HG02970 (cell line): ENCODE data around the gene LY9.

Source experiments
- ATAC-seq: cut with Tn5 transposase; IDR thresholded peaks from one replicate; pipeline ENCODE4 v1.9.1; 2021; ENCODE audit warnings: mild to moderate bottlenecking, moderate library complexity, moderate number of reproducible peaks; ENCODE audit not compliant: unreplicated experiment, low FRiP score

The LY9 gene

GRCh38 chr1:160800142-160800541 lies 4.2 kb downstream of the LY9 start:
- no peak for ATAC-seq

GRCh38 chr1:160800645-160801408 lies 4.9 kb downstream of the LY9 start:
- ATAC-seq: no peak

- ATAC-seq: no peak
Measured at GRCh38 chr1:160801836-160802580, 6.0 kb downstream of the LY9 start.

- ATAC-seq: no peak
Measured at GRCh38 chr1:160806109-160806665, 10.2 kb downstream of the LY9 start.

- no peak for ATAC-seq
Measured at GRCh38 chr1:160806784-160807183, 10.8 kb downstream of the LY9 start.

- ATAC-seq: no peak
Measured at GRCh38 chr1:160807247-160807646, 11.3 kb downstream of the LY9 start.

GRCh38 chr1:160807738-160808137 lies 11.8 kb downstream of the LY9 start:
- ATAC-seq: no peak

- ATAC-seq: no peak
Measured at GRCh38 chr1:160808289-160808688, 12.3 kb downstream of the LY9 start.

GRCh38 chr1:160810486-160810885 lies 14.5 kb downstream of the LY9 start:
- no peak for ATAC-seq

- ATAC-seq: no peak
Measured at GRCh38 chr1:160811147-160811546, 15.2 kb downstream of the LY9 start.

- ATAC-seq: no peak
Measured at GRCh38 chr1:160813215-160813614, 17.2 kb downstream of the LY9 start.

GRCh38 chr1:160814316-160814715 lies 18.3 kb downstream of the LY9 start:
- ATAC-seq: no peak

GRCh38 chr1:160814856-160815255 lies 18.9 kb downstream of the LY9 start:
- no peak for ATAC-seq

- no peak for ATAC-seq
Measured at GRCh38 chr1:160818207-160818937, 22.4 kb downstream of the LY9 start.

- ATAC-seq: no peak
Measured at GRCh38 chr1:160819186-160819585, 23.2 kb downstream of the LY9 start.

GRCh38 chr1:160821627-160822026 lies 25.7 kb downstream of the LY9 start:
- ATAC-seq: no peak

- no peak for ATAC-seq
Measured at GRCh38 chr1:160823296-160823695, 27.3 kb downstream of the LY9 start.

GRCh38 chr1:160826546-160826945 lies 30.6 kb downstream of the LY9 start:
- ATAC-seq: no peak

GRCh38 chr1:160827418-160827817 lies 31.4 kb downstream of the LY9 start:
- no peak for ATAC-seq

- ATAC-seq: no peak
Measured at GRCh38 chr1:160829766-160830165, 33.8 kb downstream of the LY9 start.
